Mesothelial cell of epicardium (in vitro differentiated cells): ENCODE measurements around the gene PALLD. TPM values are rescaled to one million over a fixed set of nuclear protein-coding genes. Genes with fewer than 3 reads are reported as not detected.

Source experiments
- DNase-seq, 2 experiments: peaks; one replicate each; pipeline ENCODE4 v3.0.0; 2021; ENCODE audit warnings: low spot score in 2 of 2; ENCODE audit not compliant: unreplicated experiment in 2 of 2
- H3K27ac Mint-ChIP-seq: 2 replicates; pipeline ENCODE4 v1.8.0; 2021; ENCODE audit warnings: mixed read lengths
- H3K27me3 Mint-ChIP-seq: 2 replicates; pipeline ENCODE4 v1.8.0; 2021; ENCODE audit warnings: low read depth, mixed read lengths
- H3K36me3 Mint-ChIP-seq: 2 replicates; pipeline ENCODE4 v1.8.0; 2021; ENCODE audit warnings: mixed read lengths
- H3K4me1 Mint-ChIP-seq: 2 replicates; pipeline ENCODE4 v1.8.0; 2021; ENCODE audit warnings: mixed read lengths
- H3K4me3 Mint-ChIP-seq: 2 replicates; pipeline ENCODE4 v1.8.0; 2021; ENCODE audit warnings: mild to moderate bottlenecking, moderate library complexity, mixed read lengths
- H3K9me3 Mint-ChIP-seq: 2 replicates; pipeline ENCODE4 v1.8.0; 2021; ENCODE audit warnings: mixed read lengths
- CTCF ChIP-seq: fragments of 200-600 bp; sonication (generic); IDR thresholded peaks from one replicate; pipeline ENCODE4 v1.5.0; 2021; ENCODE audit warnings: antibody characterized with exemption; ENCODE audit not compliant: unreplicated experiment
- total RNA-seq: library from RNA; stranded (reverse); gene quantifications from 3 replicates; pipeline ENCODE4 v1.2.1, GENCODE V29; 2021

The PALLD gene
- total RNA-seq, 1 donor from 2014 or later: 158 TPM

GRCh38 chr4:168643111-168643795 is 146.4 kb downstream of the PALLD start:
- Mint-ChIP-seq H3K36me3 (peaks cover 3% of the 10 kb centered on the region), H3K9me3 (no peaks in the 10 kb centered on the region), H3K27ac (peak overlapping the region; percentile 93), H3K4me3 (no peak overlapping the region), H3K4me1 (peaks cover 66% of the 10 kb centered on the region), H3K27me3 (no peaks in the 10 kb centered on the region)
- no peak for DNase-seq
- no peak for TF ChIP-seq CTCF

GRCh38 chr4:168643796-168644159 is 146.9 kb downstream of the PALLD start:
- TF ChIP-seq CTCF: no peak
- H3K9me3 Mint-ChIP-seq: no peaks in the 10 kb centered on the region
- H3K27me3 Mint-ChIP-seq: no peaks in the 10 kb centered on the region
- no peak for DNase-seq
- H3K36me3 Mint-ChIP-seq: peaks cover 2% of the 10 kb centered on the region
- peaks cover 69% of the 10 kb centered on the region for H3K4me1 Mint-ChIP-seq
- no peak overlapping the region for H3K4me3 Mint-ChIP-seq
- peak overlapping the region; percentile 93 for H3K27ac Mint-ChIP-seq

DNA sequence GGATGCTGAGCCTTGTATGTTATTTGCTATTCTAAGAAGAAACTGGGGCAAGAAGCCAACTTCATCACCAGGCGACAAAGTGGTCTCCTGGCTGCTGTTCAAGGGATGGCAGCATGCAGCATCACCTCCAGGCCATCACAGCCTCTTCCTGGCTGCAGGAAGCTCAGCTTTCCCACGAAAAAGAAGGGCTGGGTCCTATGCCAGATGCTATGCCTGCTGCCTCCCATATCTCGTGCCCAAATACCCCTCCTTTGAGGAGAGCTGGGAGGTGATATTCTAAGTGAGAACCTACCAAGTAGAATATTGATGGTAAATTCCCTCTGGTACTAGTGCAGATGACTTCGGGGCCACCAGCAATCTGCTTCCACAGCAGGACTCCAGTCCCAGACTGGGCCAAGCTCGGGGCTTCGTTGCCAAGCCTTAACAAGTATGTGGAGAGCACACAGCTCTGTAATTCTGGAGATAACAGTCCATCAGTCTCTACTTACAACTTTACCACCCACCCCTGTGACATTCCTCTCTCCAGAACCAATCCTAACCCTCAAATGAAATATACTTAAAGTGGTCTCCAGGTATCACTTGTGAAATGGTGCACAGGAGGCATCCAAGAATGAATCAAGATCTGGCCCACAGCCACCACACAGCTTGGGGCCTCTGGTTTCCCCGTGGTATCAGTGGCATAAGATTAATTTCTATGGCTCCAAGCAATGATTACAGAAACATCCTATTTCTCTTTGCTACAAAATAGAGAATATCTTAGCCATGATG is 149.3 kb downstream of the PALLD start:
- Mint-ChIP-seq H3K4me3 (no peak overlapping the region), H3K4me1 (peaks cover 76% of the 10 kb centered on the region), H3K27ac (peak overlapping the region; percentile 78), H3K27me3 (no peaks in the 10 kb centered on the region), H3K36me3 (no peaks in the 10 kb centered on the region), H3K9me3 (no peaks in the 10 kb centered on the region)
- DNase-seq: no peak
- TF ChIP-seq CTCF: no peak

DNA sequence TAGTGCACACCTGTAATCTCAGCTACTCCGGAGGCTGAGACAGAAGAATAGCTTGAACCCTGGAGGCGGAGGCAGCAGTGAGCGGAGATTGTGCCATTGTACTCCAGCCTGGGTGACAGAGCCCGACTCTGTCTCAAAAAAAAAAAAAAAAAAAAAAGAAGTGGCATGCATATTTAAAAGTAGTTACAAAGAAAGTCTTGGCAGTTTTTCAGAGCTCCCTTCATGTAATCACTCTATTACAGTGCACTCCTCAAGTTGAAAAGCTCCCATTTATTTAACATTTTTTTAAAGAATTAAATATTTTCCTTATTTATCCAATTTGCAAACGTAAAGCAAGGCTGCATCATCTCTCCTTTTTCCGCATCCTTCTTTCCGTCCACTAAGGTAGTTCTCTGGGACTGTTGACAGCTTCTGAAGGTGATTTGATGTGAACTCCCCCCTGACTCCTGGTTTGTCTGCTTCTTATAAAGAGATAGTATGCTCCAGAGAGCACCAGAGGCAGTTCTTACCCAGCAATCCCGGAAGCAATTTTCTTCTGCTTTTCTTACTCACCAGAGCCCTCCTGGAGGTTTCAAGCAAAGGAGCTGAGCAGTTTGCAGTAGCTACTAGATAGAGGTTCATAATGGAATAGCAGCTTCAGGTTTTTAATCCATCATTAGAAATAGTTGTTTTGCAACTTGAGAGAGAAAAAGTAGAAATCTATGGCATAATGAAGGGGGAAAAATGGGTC is 151.0 kb downstream of the PALLD start:
- H3K27me3 Mint-ChIP-seq: no peaks in the 10 kb centered on the region
- no peak for TF ChIP-seq CTCF
- peak overlapping the region; percentile 84 for H3K27ac Mint-ChIP-seq
- peaks cover 78% of the 10 kb centered on the region for H3K4me1 Mint-ChIP-seq
- no peaks in the 10 kb centered on the region for H3K36me3 Mint-ChIP-seq
- H3K4me3 Mint-ChIP-seq: no peak overlapping the region
- no peak for DNase-seq
- no peaks in the 10 kb centered on the region for H3K9me3 Mint-ChIP-seq

GRCh38 chr4:168648494-168648893 is 151.6 kb downstream of the PALLD start:
- Mint-ChIP-seq H3K4me3 (no peak overlapping the region), H3K4me1 (peaks cover 78% of the 10 kb centered on the region), H3K36me3 (no peaks in the 10 kb centered on the region), H3K27ac (peak overlapping the region; percentile 44), H3K9me3 (no peaks in the 10 kb centered on the region), H3K27me3 (no peaks in the 10 kb centered on the region)
- no peak for TF ChIP-seq CTCF
- DNase-seq: no peak
